GM12878 (cell line): ENCODE measurements around the gene C1RL. TPM values are rescaled to one million over a fixed set of nuclear protein-coding genes. Genes with fewer than 3 reads are reported as not detected.

Source experiments
- ATAC-seq: fragments of 200-7000 bp; cut with Tn5 transposase; 3 replicates; pipeline ENCODE4 v1.9.1; 2020; ENCODE audit warnings: mild to moderate bottlenecking, moderate library complexity
- BruUV-seq: library from RNA; stranded (reverse); fragments of 400-500 nt; replicated peaks from 2 replicates; lab custom pipeline; 2021; lab: Mats Ljungman, UMichigan
- CTCF ChIA-PET: fragments of 300-600 bp; sonication (Branson Sonifier 250); formaldehyde crosslinking; extraction: SDS; loops from one replicate; lab custom pipeline; 2021; ENCODE audit warnings: inconsistent platforms; lab: Yijun Ruan, JAX
- POLR2A ChIA-PET: fragments of 350-600 bp; formaldehyde crosslinking; extraction: SDS; loops from one replicate; lab custom pipeline; 2021; ENCODE audit warnings: inconsistent platforms; lab: Charles Lee
- RAD21 ChIA-PET: fragments of 300-600 bp; sonication (Branson Sonifier 250); formaldehyde crosslinking; loops from one replicate; lab custom pipeline; 2023; ENCODE audit warnings: antibody characterized with exemption; ENCODE audit not compliant: unreplicated experiment; lab: Charles Lee
- SMC1A ChIA-PET: fragments of 300-600 bp; sonication (Branson Sonifier 250); formaldehyde crosslinking; loops from one replicate; lab custom pipeline; 2023; ENCODE audit not compliant: unreplicated experiment, uncharacterized antibody; lab: Charles Lee
- DNase-seq: peaks from one replicate; pipeline ENCODE4 v3.0.0-alpha.2; 2011; ENCODE audit warnings: low read depth, low spot score
- FAIRE-seq: peaks from 3 replicates; lab custom pipeline; 2011; peaks lifted over from hg19 to GRCh38; lab: Jason Lieb, UNC
- H2AFZ ChIP-seq: 2 replicates; pipeline ENCODE4 v1.6.0; 2011; ENCODE audit warnings: low read depth, low read length, control low read depth; ENCODE audit not compliant: control insufficient read depth
- H3K27ac ChIP-seq: 2 replicates; pipeline ENCODE4 v1.5.1; 2011; ENCODE audit warnings: control low read depth; ENCODE audit not compliant: control insufficient read depth, insufficient read depth
- H3K27me3 ChIP-seq, 2 experiments: replicated peaks in 1 of 2; 2 replicates each; pipeline versions ENCODE4 v1.6.0 to v1.6.1; 2011; ENCODE audit warnings: low read length in 1 of 2; ENCODE audit not compliant: control insufficient read depth in 2 of 2, insufficient read depth in 2 of 2
- H3K36me3 ChIP-seq, 2 experiments: 2 replicates each; pipeline ENCODE4 v1.5.1; 2011; ENCODE audit warnings: low read length in 1 of 2; ENCODE audit not compliant: control insufficient read depth in 2 of 2, insufficient read depth in 2 of 2
- H3K4me1 ChIP-seq: 2 replicates; pipeline ENCODE4 v1.6.1; 2011; ENCODE audit warnings: mild to moderate bottlenecking, low read length, moderate library complexity, mixed read lengths; ENCODE audit not compliant: control insufficient read depth, insufficient read depth
- H3K4me2 ChIP-seq: 2 replicates; pipeline ENCODE4 v1.6.0; 2011; ENCODE audit warnings: control low read depth; ENCODE audit not compliant: control insufficient read depth, insufficient read depth
- H3K4me3 ChIP-seq: fragments of 200-600 bp; sonication (generic); 2 replicates; pipeline ENCODE4 v1.5.1; 2016
- H3K79me2 ChIP-seq: 2 replicates; pipeline ENCODE4 v1.6.0; 2011; ENCODE audit warnings: low read length; ENCODE audit not compliant: control insufficient read depth, insufficient read depth
- H3K9ac ChIP-seq: 2 replicates; pipeline ENCODE4 v1.8.0; 2011; ENCODE audit warnings: low read length, control low read depth, mixed read lengths; ENCODE audit not compliant: control insufficient read depth, insufficient read depth
- H3K9me3 ChIP-seq: replicated peaks from 3 replicates; pipeline ENCODE4 v1.5.1; 2011; ENCODE audit warnings: mild to moderate bottlenecking, low read length; ENCODE audit not compliant: control insufficient read depth, insufficient read depth
- H4K20me1 ChIP-seq: 2 replicates; pipeline ENCODE4 v1.6.0; 2011; ENCODE audit not compliant: control insufficient read depth, insufficient read depth
- CBX3 ChIP-seq: fragments of 200-600 bp; sonication (generic); IDR thresholded peaks from 2 replicates; pipeline ENCODE4 v1.6.1; 2016; ENCODE audit warnings: low read depth, borderline replicate concordance
- CBX5 ChIP-seq: sonication (generic); IDR thresholded peaks from 2 replicates; pipeline ENCODE4 v1.6.1; 2016; ENCODE audit warnings: low read depth, moderate library complexity, mild to moderate bottlenecking, inconsistent platforms
- CEBPB ChIP-seq, 2 experiments: fragments of 150-350 bp in 1 of 2; IDR thresholded peaks; 2 replicates each; pipeline ENCODE4 v1.6.1; 2012 to 2014; ENCODE audit warnings: low read depth in 2 of 2, low read length in 2 of 2, borderline replicate concordance in 1 of 2, inconsistent platforms in 1 of 2
- ETV6 ChIP-seq, 2 experiments: fragments of 450-650 bp in 1 of 2; IDR thresholded peaks in 1 of 2; conservative IDR thresholded peaks in 1 of 2; 2 replicates each; pipeline ENCODE4 v1.6.1; 2014; ENCODE audit warnings: antibody characterized with exemption in 1 of 2, borderline replicate concordance in 1 of 2, low read depth in 1 of 2, mild to moderate bottlenecking in 1 of 2, moderate library complexity in 1 of 2
- GATAD2B ChIP-seq: fragments of 450-650 bp; conservative IDR thresholded peaks from 2 replicates; pipeline ENCODE4 v1.6.1; 2017; ENCODE audit warnings: low read depth, mild to moderate bottlenecking, moderate library complexity
- HDAC6 ChIP-seq: fragments of 200-600 bp; sonication (generic); IDR thresholded peaks from one replicate; pipeline ENCODE4 v1.8.0; 2017; ENCODE audit warnings: antibody characterized with exemption; ENCODE audit not compliant: unreplicated experiment
- HDGF ChIP-seq: fragments of 450-650 bp; IDR thresholded peaks from 2 replicates; pipeline ENCODE4 v1.6.1; 2016; ENCODE audit warnings: antibody characterized with exemption
- JUND ChIP-seq: IDR thresholded peaks from 2 replicates; pipeline ENCODE4 v1.6.1; 2012; ENCODE audit warnings: low read depth, mild to moderate bottlenecking, low read length, improper control_type of control experiment, moderate library complexity
- LARP7 ChIP-seq: fragments of 450-650 bp; IDR thresholded peaks from 2 replicates; pipeline ENCODE4 v1.6.1; 2017; ENCODE audit warnings: mild to moderate bottlenecking
- MLLT1 ChIP-seq: fragments of 450-650 bp; IDR thresholded peaks from 2 replicates; pipeline ENCODE4 v1.6.1; 2016; ENCODE audit warnings: mild to moderate bottlenecking
- NFYA ChIP-seq: IDR thresholded peaks from 2 replicates; pipeline ENCODE4 v1.6.1; 2011; ENCODE audit warnings: low read depth, mild to moderate bottlenecking, low read length, improper control_type of control experiment, borderline replicate concordance
- NFYB ChIP-seq: IDR thresholded peaks from 2 replicates; pipeline ENCODE4 v1.6.1; 2011; ENCODE audit warnings: low read depth, mild to moderate bottlenecking, low read length, improper control_type of control experiment, moderate library complexity; ENCODE audit not compliant: insufficient read depth
- NRF1 ChIP-seq: conservative IDR thresholded peaks from 2 replicates; pipeline ENCODE4 v1.6.1; 2011; ENCODE audit warnings: mild to moderate bottlenecking, low read depth, low read length, improper control_type of control experiment
- POLR2A ChIP-seq: IDR thresholded peaks from 2 replicates; pipeline ENCODE4 v1.6.1; 2011; ENCODE audit warnings: low read depth, mild to moderate bottlenecking, low read length
- RAD21 ChIP-seq: IDR thresholded peaks from 2 replicates; pipeline ENCODE4 v1.6.1; 2011; ENCODE audit warnings: mild to moderate bottlenecking, low read depth, low read length, moderate library complexity; ENCODE audit not compliant: insufficient read depth
- RAD51 ChIP-seq: fragments of 450-650 bp; IDR thresholded peaks from 2 replicates; pipeline ENCODE4 v1.6.1; 2016; ENCODE audit warnings: moderate library complexity, mild to moderate bottlenecking, inconsistent platforms
- RCOR1 ChIP-seq: conservative IDR thresholded peaks from 2 replicates; pipeline ENCODE4 v1.6.1; 2012; ENCODE audit warnings: low read depth, low read length, improper control_type of control experiment
- SMARCA5 ChIP-seq: fragments of 450-650 bp; IDR thresholded peaks from 2 replicates; pipeline ENCODE4 v1.6.1; 2017; ENCODE audit warnings: mild to moderate bottlenecking
- SP1 ChIP-seq: IDR thresholded peaks from one replicate; pipeline ENCODE4 v1.6.1; 2011; ENCODE audit warnings: low read depth, low read length
- SREBF1 ChIP-seq: IDR thresholded peaks from 2 replicates; pipeline ENCODE4 v1.6.1; 2012; ENCODE audit warnings: mild to moderate bottlenecking, low read length
- TCF3 ChIP-seq: IDR thresholded peaks from 2 replicates; pipeline ENCODE4 v1.6.1; 2012; ENCODE audit warnings: low read depth, mild to moderate bottlenecking, low read length, borderline replicate concordance; ENCODE audit not compliant: insufficient read depth
- ZNF24 ChIP-seq: fragments of 450-650 bp; IDR thresholded peaks from 2 replicates; pipeline ENCODE4 v1.6.1; 2017; ENCODE audit warnings: antibody characterized with exemption, mild to moderate bottlenecking
- WGBS: methylation state at CpG from one replicate; pipeline ENCODE4 v1.1.6; 2016; ENCODE audit warnings: low lambda C conversion rate; ENCODE audit not compliant: insufficient replicate concordance, insufficient coverage; ENCODE audit errors: missing lambda C conversion rate; 5-methylcytosine and 5-hydroxymethylcytosine counted together
- in situ Hi-C: fragments of 300-500 bp; cut with MboI; formaldehyde crosslinking; loops from 9 replicates; pipeline ENCODE4 v1.14.3; 2018; ENCODE audit warnings: mixed read lengths
- intact Hi-C: fragments of 100-400 bp; cut with micrococcal nuclease; formaldehyde crosslinking; loops from one replicate; pipeline ENCODE4 v1.14.2; 2022; ENCODE audit not compliant: unreplicated experiment
- polyA plus RNA-seq, 11 experiments: library from polyadenylated mRNA; depleted of rRNA in 4 of 11; unstranded in 6 of 11; stranded (reverse) in 5 of 11; fragments of >200 nt; fragmentation: Nextera tagmentation in 4 of 11; fragmentation: Illumina TruSeq in 1 of 11; extraction: Ambion mirVana in 4 of 11; extraction: Trizol in 1 of 11; gene quantifications; 1 replicate in 1 of 11; 2 replicates in 10 of 11; pipeline versions ENCODE4 v1.2.1 to v1.2.3, GENCODE V29; 2011 to 2016; ENCODE audit warnings: inconsistent platforms in 2 of 11, missing spikeins in 2 of 11, low read depth in 1 of 11
- total RNA-seq, 4 experiments: library from RNA; depleted of rRNA in 3 of 4; stranded (reverse); fragments of >200 nt in 3 of 4; fragmentation: Illumina TruSeq in 1 of 4; extraction: Trizol in 1 of 4; gene quantifications; 2 replicates each; pipeline versions ENCODE4 v1.2.1 to v1.2.3, GENCODE V29; 2013 to 2021

Gene C1RL
- total and polyA plus RNA-seq, 10 of the 15 experiments (the other 5 are each of a cell fraction or from before 2014, with no cell fraction given) = 1.3 to 12.8 (median 8.1) TPM

GRCh38 chr12:7150841-7151240 is 41.8 kb upstream of the C1RL start (continued):
- TF ChIP-seq MLLT1 (no peak), NFYB (no peak), CBX5 (no peak), SP1 (no peak), CEBPB (IDR thresholded peaks at IDR 0.05; ENCODE audit: borderline replicate concordance in 1 of 2, low read depth in 2 of 2, low read length in 2 of 2) (no peak)

GRCh38 chr12:7150356-7150755 is 41.3 kb upstream of the C1RL start:
- ATAC-seq (no peak), DNase-seq (no peak), FAIRE-seq (no peak)
- Histone ChIP-seq H3K4me1 (no peaks in the 10 kb centered on the region), H3K27me3 (no peaks in the 10 kb centered on the region), H3K36me3 (peaks cover 11 to 22% of the 10 kb centered on the region in 2 experiments), H2AFZ (no peak overlapping the region), H3K4me3 (no peak overlapping the region), H4K20me1 (no peaks in the 10 kb centered on the region; the same call in 1 of the 2 replicates), H3K79me2 (no peaks in the 10 kb centered on the region), H3K27ac (no peak overlapping the region), H3K4me2 (no peak overlapping the region), H3K9ac (no peak overlapping the region), H3K9me3 (no peaks in the 10 kb centered on the region)
- ChIA-PET POLR2A (no interaction called here), RAD21 (no interaction called here), SMC1A (no interaction called here), CTCF (no interaction called here)
- BruUV-seq = no TSS peak
- in situ Hi-C loops (no loop called here), intact Hi-C loops (no loop called here)
- no peak for TF ChIP-seq SMARCA5
- TF ChIP-seq CBX3 = no peak
- no peak for TF ChIP-seq JUND
- TF ChIP-seq LARP7 = no peak
- no peak for TF ChIP-seq HDGF
- TF ChIP-seq RCOR1 = no peak
- TF ChIP-seq GATAD2B = no peak
- TF ChIP-seq RAD21 = no peak
- TF ChIP-seq TCF3 = no peak
- no peak for TF ChIP-seq ZNF24
- TF ChIP-seq HDAC6 = no peak
- TF ChIP-seq POLR2A = no peak
- no peak for TF ChIP-seq SREBF1
- no peak for TF ChIP-seq RAD51
- TF ChIP-seq NRF1 = no peak
- no peak for TF ChIP-seq NFYA
- no peak for TF ChIP-seq ETV6 (conservative IDR thresholded peaks at IDR 0.05 in 1 of 2, IDR thresholded peaks at IDR 0.05 in 1 of 2; ENCODE audit: borderline replicate concordance in 1 of 2, low read depth in 1 of 2)
- WGBS = 98% methylated on average over 12 of the region's 12 CpGs
